Measurements from ENCODE around the gene TXNRD1. TPM values are rescaled to one million over a fixed set of nuclear protein-coding genes. Genes with fewer than 3 reads are reported as not detected.
A peak's percentile ranks its signal among the peaks of the same experiment; 100 is the strongest.

Gene TXNRD1
- total RNA-seq, 4 donors from 2014 or later, result 94.1 to 240 (median 128) TPM

DNA sequence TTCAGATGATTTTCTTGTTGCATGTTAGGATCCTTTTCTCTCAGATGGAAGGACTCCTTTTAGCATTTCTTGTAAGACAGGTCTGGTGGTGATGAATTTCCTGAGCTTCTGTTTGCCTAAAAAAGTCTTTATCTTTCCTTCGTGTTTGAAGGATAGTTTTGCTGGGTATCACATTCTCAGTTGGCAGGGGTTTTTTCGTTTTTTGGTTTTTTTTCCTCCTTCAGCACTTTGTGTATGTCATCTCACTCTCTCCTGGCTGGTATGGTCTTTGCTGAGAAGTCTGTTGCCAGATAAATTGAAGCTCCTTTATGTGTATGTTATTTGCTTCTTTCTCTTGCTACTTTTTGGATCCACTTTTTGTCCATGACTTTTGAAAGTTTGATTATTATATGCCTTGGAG lies 15.6 kb upstream of the TXNRD1 start:
- no peaks in the 10 kb centered on the region for H3K27me3 ChIP-seq
- H3K4me1 ChIP-seq, result no peaks in the 10 kb centered on the region
- no peaks in the 10 kb centered on the region for H3K9me3 ChIP-seq
- H3K36me3 ChIP-seq, result no peaks in the 10 kb centered on the region
- H3K27ac ChIP-seq, result no peak overlapping the region
- TF ChIP-seq CTCF (IDR thresholded peaks at IDR 0.05) (no peak), POLR2A (IDR thresholded peaks at IDR 0.05) (no peak)
- no peak overlapping the region for H3K4me3 ChIP-seq
- DNase-seq, result no peak

DNA sequence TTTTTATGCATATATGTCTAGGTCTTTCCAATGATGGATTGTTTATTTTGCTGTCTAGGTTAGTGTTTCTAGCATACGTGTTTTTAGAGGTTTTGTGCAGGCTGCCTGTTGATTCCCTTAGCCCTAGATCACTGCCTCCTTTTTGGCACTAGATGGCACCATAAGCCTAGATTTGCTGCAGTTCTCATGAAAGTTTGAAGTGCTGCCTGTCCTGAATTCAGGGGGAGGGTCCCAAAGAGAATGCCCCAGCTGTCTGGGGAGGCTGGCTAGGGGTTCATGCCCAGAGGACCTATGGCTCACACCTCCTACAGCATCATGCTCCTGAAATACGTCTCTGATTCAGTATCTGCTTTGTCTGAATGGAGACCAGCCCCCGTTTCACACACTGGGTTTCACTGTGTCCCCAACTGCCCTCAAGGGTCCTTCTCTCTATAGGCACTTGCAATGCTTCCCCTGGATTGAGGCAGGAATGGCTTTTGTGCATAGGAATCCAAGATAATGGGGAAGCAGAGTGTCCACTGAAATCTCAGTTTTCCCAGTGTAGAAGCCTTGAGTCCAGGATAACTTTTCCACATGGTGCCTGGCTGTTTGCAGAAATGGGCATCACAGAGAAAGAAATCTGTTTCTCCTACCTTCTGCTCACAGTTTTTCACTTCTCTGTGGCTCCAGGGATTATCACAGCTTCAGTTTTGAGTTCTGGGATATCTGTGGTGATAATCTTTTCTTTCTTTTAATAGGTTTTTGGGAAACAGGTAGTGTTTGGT lies 14.2 kb upstream of the TXNRD1 start:
- no peak overlapping the region for H3K27ac ChIP-seq
- peak in 2 of 3 donors; percentile 24 to 76 for DNase-seq
- H3K36me3 ChIP-seq, result no peaks in the 10 kb centered on the region
- no peak overlapping the region for H3K4me3 ChIP-seq
- TF ChIP-seq CTCF (IDR thresholded peaks at IDR 0.05), result peak; percentile 60 to 91 (median 75)
- TF ChIP-seq POLR2A (IDR thresholded peaks at IDR 0.05), result no peak
- H3K9me3 ChIP-seq, result no peaks in the 10 kb centered on the region
- no peaks in the 10 kb centered on the region for H3K4me1 ChIP-seq
- H3K27me3 ChIP-seq, result no peaks in the 10 kb centered on the region

- Histone ChIP-seq H3K4me1 (no peaks in the 10 kb centered on the region), H3K27me3 (no peaks in the 10 kb centered on the region), H3K36me3 (no peaks in the 10 kb centered on the region), H3K4me3 (no peak overlapping the region), H3K27ac (no peak overlapping the region), H3K9me3 (no peaks in the 10 kb centered on the region)
- TF ChIP-seq POLR2A (IDR thresholded peaks at IDR 0.05) (no peak), CTCF (IDR thresholded peaks at IDR 0.05) (no peak)
- no peak for DNase-seq
Observed at GRCh38 chr12:104204690-104205480, 10.7 kb upstream of the TXNRD1 start.

DNA sequence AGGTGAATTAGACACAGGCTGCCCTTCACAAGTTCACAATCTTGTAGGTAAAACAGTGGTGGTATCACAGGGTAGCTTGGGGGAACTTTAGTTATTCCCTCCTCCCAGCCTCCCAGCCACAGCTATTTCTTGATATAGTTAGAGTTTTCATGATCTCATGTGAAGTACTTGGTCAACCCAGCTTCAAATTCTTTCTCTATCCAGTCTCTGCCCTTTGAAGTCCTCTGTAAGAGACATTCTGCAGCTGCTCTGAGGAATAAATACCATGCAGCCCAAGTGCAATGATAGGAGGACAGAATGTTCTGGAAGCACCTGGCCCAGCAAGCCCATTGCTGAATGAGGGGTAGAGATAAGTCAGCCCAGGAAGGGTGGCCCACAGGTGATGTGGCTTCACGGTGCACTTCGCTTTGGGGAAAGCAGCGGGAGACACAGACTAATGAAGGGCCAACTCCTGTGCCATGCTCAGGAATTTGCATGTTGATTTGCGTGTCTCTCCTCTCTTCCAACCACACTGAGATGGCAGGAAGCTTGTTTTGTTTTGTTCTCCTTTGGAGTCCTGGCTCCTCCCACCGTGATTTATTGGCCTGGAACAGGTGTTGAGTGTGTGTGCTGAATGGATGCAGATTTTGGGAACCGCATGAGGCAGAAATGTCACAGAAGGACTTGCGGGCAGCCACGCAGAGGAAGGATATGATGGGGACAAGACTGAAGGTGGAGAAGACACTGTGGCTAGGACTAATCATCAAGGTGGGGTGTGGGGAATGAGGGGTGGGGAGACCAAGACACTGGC lies 8.0 kb upstream of the TXNRD1 start:
- no peak for DNase-seq
- H3K4me3 ChIP-seq, result no peak overlapping the region
- TF ChIP-seq POLR2A (IDR thresholded peaks at IDR 0.05) (no peak), CTCF (IDR thresholded peaks at IDR 0.05) (no peak)
- no peaks in the 10 kb centered on the region for H3K9me3 ChIP-seq
- no peaks in the 10 kb centered on the region for H3K27me3 ChIP-seq
- H3K36me3 ChIP-seq, result no peaks in the 10 kb centered on the region
- H3K27ac ChIP-seq, result no peak overlapping the region
- no peaks in the 10 kb centered on the region for H3K4me1 ChIP-seq

- no peak for TF ChIP-seq POLR2A (IDR thresholded peaks at IDR 0.05)
- TF ChIP-seq CTCF (IDR thresholded peaks at IDR 0.05), result no peak
- H3K27me3 ChIP-seq, result no peaks in the 10 kb centered on the region
- no peaks in the 10 kb centered on the region for H3K4me1 ChIP-seq
- no peaks in the 10 kb centered on the region for H3K36me3 ChIP-seq
- H3K9me3 ChIP-seq, result no peaks in the 10 kb centered on the region
- H3K27ac ChIP-seq, result no peak overlapping the region
- H3K4me3 ChIP-seq, result no peak overlapping the region
- DNase-seq, result no peak
Observed at GRCh38 chr12:104212516-104212915, 3.1 kb upstream of the TXNRD1 start.

Data from Peyer's patch (tissue), 4 donors.